A549 treated with Mapracorat at 1 μM for 4 hours (cell line): Measurements from ENCODE around the gene UST. TPM values are rescaled to one million over a fixed set of nuclear protein-coding genes. Genes with fewer than 3 reads are reported as not detected.

Experiments
- total RNA-seq: library from RNA; stranded (reverse); fragments of 200-300 nt; extraction: Qiagen RNA extraction; gene quantifications from 5 replicates; pipeline ENCODE4 v1.2.3, GENCODE V29; 2022

UST gene, protein sequence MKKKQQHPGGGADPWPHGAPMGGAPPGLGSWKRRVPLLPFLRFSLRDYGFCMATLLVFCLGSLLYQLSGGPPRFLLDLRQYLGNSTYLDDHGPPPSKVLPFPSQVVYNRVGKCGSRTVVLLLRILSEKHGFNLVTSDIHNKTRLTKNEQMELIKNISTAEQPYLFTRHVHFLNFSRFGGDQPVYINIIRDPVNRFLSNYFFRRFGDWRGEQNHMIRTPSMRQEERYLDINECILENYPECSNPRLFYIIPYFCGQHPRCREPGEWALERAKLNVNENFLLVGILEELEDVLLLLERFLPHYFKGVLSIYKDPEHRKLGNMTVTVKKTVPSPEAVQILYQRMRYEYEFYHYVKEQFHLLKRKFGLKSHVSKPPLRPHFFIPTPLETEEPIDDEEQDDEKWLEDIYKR
- 3.5 to 4.7 TPM (median 3.9 TPM) in 5 replicates for total RNA-seq

GRCh38 chr6:148746363-148747144 lies at the start of gene UST:
Gene UST, plus strand, starts transcription at chr6:148747030. Its CDS starts 401 bp downstream, at chr6:148747431.

